Endothelial cell (in vitro differentiated cells): ENCODE data around the gene PRKG1. TPM values are rescaled to one million over a fixed set of nuclear protein-coding genes. Genes with fewer than 3 reads are reported as not detected.

Experiments used
- DNase-seq: peaks from one replicate; pipeline ENCODE4 v3.0.0; 2021; ENCODE audit warnings: low spot score
- H3K27ac Mint-ChIP-seq: one replicate; pipeline ENCODE4 v1.8.0; 2021; ENCODE audit warnings: mixed read lengths, inconsistent platforms; ENCODE audit not compliant: unreplicated experiment
- H3K27me3 Mint-ChIP-seq: one replicate; pipeline ENCODE4 v1.8.0; 2021; ENCODE audit warnings: mild to moderate bottlenecking, moderate library complexity, mixed read lengths, inconsistent platforms; ENCODE audit not compliant: unreplicated experiment
- H3K36me3 Mint-ChIP-seq: one replicate; pipeline ENCODE4 v1.8.0; 2021; ENCODE audit warnings: mild to moderate bottlenecking, low read depth, mixed read lengths, inconsistent platforms; ENCODE audit not compliant: unreplicated experiment
- H3K4me1 Mint-ChIP-seq: one replicate; pipeline ENCODE4 v1.8.0; 2021; ENCODE audit warnings: mild to moderate bottlenecking, mixed read lengths, inconsistent platforms; ENCODE audit not compliant: unreplicated experiment
- H3K4me3 Mint-ChIP-seq: one replicate; pipeline ENCODE4 v1.8.0; 2021; ENCODE audit warnings: mild to moderate bottlenecking, mixed read lengths, inconsistent platforms; ENCODE audit not compliant: unreplicated experiment
- H3K9me3 Mint-ChIP-seq: one replicate; pipeline ENCODE4 v1.8.0; 2021; ENCODE audit warnings: mixed read lengths, inconsistent platforms; ENCODE audit not compliant: unreplicated experiment
- total RNA-seq: library from RNA; stranded (reverse); fragmentation: NEBNext Ultra II Directional; extraction: Animal tissue kit (Norgen Biotek cat#: 25700); gene quantifications from one replicate; pipeline ENCODE4 v1.2.1, GENCODE V29; 2021; ENCODE audit not compliant: unreplicated experiment
- TF ChIP-seq, protein P1 (sequence below): fragments of 200-600 bp; sonication (generic); IDR thresholded peaks from one replicate; pipeline ENCODE4 v1.5.0; 2021; ENCODE audit warnings: antibody characterized with exemption; ENCODE audit not compliant: unreplicated experiment

PRKG1 gene
- total RNA-seq, 1 donor from 2014 or later, result 10.7 TPM

DNA sequence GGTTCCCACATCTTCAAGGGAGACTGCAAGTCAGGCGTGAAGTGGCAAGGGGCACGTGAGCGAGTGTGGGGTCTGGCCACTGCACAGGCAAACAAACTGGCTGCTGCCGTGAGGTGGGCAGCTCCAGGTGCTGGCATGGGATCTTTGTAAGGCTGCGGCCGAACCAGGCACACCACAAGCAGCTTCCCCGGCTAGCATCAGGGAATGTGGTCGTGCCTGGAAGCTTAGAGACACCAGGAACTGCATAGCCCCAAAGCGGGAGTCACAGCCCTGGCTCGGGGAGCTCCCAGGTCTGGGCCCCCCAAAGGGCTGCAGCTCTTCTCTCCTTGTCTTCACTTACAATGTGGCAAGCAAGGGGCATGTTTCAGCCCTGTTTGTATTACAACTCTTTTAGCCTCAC is 988.9 kb downstream of the PRKG1 start:
- Mint-ChIP-seq H3K4me3 (peak overlapping the region; percentile 47), H3K4me1 (no peaks in the 10 kb centered on the region), H3K36me3 (no peaks in the 10 kb centered on the region), H3K27me3 (peaks cover 3% of the 10 kb centered on the region), H3K9me3 (no peaks in the 10 kb centered on the region), H3K27ac (no peak overlapping the region)
- DNase-seq, result no peak
- TF ChIP-seq, protein P1, sequence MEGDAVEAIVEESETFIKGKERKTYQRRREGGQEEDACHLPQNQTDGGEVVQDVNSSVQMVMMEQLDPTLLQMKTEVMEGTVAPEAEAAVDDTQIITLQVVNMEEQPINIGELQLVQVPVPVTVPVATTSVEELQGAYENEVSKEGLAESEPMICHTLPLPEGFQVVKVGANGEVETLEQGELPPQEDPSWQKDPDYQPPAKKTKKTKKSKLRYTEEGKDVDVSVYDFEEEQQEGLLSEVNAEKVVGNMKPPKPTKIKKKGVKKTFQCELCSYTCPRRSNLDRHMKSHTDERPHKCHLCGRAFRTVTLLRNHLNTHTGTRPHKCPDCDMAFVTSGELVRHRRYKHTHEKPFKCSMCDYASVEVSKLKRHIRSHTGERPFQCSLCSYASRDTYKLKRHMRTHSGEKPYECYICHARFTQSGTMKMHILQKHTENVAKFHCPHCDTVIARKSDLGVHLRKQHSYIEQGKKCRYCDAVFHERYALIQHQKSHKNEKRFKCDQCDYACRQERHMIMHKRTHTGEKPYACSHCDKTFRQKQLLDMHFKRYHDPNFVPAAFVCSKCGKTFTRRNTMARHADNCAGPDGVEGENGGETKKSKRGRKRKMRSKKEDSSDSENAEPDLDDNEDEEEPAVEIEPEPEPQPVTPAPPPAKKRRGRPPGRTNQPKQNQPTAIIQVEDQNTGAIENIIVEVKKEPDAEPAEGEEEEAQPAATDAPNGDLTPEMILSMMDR, result no peak

DNA sequence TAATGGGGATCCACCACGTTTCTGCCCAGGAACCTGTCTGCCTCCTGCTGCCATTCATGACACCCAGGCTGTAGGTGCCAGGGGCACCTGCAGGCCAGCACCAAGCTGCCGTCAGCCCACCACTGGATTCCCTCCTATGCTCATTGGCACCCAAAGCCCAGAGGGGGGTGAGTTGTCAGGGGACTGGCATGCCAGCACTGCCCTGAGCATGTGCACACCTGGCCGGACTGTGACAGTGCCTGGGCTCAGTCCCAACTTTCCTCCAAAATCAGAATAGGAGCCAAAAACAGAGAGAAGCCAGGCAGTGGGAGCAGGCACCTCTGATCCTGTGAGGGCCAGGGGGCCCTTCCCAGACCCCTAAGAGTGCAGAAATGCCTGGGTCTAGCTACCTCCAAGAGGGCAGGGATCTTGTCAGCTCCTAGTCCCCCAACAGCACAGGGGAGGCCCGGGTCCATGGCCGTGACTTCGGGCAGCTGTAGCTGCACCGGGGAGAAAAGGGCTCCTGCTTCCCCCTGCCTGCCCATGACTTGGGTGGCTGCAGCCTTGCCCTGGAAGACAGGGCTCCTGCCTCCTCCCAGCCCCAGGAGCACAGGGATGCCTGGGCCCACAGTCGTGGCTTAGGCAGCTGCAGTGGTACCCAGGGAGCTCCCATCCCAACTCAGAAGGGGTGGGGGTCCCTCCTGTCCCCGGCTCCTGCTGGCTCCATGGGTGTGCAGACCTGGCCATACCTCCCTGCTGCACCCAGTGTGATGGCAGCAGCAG is 990.0 kb downstream of the PRKG1 start:
- DNase-seq, result no peak
- H3K4me1 Mint-ChIP-seq, result no peaks in the 10 kb centered on the region
- TF ChIP-seq, protein P1, result no peak
- H3K36me3 Mint-ChIP-seq, result no peaks in the 10 kb centered on the region
- H3K9me3 Mint-ChIP-seq, result no peaks in the 10 kb centered on the region
- H3K27me3 Mint-ChIP-seq, result peaks cover 3% of the 10 kb centered on the region
- no peak overlapping the region for H3K27ac Mint-ChIP-seq
- no peak overlapping the region for H3K4me3 Mint-ChIP-seq

DNA sequence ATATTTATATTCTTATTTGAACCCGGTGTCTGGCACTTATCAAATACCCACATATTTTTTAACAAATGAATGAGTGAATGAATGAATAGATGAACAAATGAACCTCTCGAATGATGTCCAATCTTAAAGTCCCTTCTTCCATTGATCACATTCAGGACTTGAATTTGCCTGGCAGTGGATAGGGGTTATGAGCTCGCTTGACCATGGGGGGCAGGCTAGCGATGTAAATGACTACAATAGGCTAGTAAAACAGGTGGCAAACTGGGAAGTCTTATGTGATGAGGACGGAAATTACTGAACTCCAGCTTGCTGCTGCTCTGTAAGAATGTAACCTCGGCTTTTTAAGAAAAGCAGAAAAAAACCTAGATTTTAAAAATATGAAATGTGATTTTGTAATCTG is 992.1 kb downstream of the PRKG1 start:
- H3K36me3 Mint-ChIP-seq, result no peaks in the 10 kb centered on the region
- no peaks in the 10 kb centered on the region for H3K9me3 Mint-ChIP-seq
- no peak overlapping the region for H3K4me3 Mint-ChIP-seq
- DNase-seq, result peak; percentile 21
- H3K27ac Mint-ChIP-seq, result no peak overlapping the region
- TF ChIP-seq, protein P1, result no peak
- peaks cover 3% of the 10 kb centered on the region for H3K27me3 Mint-ChIP-seq
- no peaks in the 10 kb centered on the region for H3K4me1 Mint-ChIP-seq

DNA sequence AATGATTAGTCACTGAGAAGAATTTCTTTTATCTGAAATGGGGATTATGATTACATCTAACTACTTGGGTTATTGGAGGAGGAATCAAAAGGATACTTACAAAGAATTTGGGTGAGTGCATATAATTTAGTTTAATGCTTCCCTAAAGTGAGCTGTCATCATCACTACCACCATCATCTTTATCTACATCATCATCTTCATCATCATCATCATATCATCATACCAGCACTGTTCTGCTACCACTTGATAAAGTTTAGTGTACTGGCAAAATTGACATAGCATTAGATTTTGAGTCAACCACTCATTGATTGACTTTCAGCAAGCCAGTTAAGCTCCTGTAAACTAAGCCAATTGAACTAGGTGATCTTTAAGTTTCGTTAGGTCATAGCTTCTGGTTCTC is 994.2 kb downstream of the PRKG1 start:
- Mint-ChIP-seq H3K27me3 (no peaks in the 10 kb centered on the region), H3K9me3 (no peaks in the 10 kb centered on the region), H3K4me3 (no peak overlapping the region), H3K4me1 (no peaks in the 10 kb centered on the region), H3K27ac (no peak overlapping the region), H3K36me3 (no peaks in the 10 kb centered on the region)
- TF ChIP-seq, protein P1, result no peak
- DNase-seq, result no peak

DNA sequence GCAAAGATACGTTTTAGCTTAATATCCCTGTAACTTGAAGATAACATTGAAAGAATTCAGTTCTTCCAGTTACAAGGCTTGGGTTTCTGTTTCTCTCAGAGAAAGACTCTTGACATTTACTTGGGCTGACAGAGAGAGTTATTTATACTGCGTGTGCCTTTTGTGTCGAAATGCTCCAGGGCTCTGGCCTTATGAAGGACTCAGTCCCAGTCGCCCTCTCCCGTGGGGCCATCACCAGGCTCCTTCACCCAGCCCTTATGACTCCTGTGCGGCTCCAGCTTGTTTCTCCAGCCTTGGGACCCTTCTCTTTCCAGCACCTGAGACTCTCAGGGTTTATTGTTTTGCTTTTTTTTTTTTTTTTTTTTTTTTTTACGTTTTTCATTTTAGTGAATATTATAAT is 997.5 kb downstream of the PRKG1 start:
- H3K4me3 Mint-ChIP-seq, result no peak overlapping the region
- DNase-seq, result no peak

More for the DNA sequence above, 997.5 kb downstream of the PRKG1 start:
- Mint-ChIP-seq H3K36me3 (no peaks in the 10 kb centered on the region), H3K4me1 (no peaks in the 10 kb centered on the region), H3K27me3 (no peaks in the 10 kb centered on the region), H3K9me3 (no peaks in the 10 kb centered on the region), H3K27ac (no peak overlapping the region)
- TF ChIP-seq, protein P1, result no peak
